GM18526 (cell line): Measurements from ENCODE around the gene PTPN14.

ENCODE experiments used
- POLR2A ChIP-seq: IDR thresholded peaks from 3 replicates; pipeline ENCODE4 v1.6.1; 2011; ENCODE audit not compliant: insufficient read length; ENCODE audit errors: extremely low read depth

Gene PTPN14

DNA sequence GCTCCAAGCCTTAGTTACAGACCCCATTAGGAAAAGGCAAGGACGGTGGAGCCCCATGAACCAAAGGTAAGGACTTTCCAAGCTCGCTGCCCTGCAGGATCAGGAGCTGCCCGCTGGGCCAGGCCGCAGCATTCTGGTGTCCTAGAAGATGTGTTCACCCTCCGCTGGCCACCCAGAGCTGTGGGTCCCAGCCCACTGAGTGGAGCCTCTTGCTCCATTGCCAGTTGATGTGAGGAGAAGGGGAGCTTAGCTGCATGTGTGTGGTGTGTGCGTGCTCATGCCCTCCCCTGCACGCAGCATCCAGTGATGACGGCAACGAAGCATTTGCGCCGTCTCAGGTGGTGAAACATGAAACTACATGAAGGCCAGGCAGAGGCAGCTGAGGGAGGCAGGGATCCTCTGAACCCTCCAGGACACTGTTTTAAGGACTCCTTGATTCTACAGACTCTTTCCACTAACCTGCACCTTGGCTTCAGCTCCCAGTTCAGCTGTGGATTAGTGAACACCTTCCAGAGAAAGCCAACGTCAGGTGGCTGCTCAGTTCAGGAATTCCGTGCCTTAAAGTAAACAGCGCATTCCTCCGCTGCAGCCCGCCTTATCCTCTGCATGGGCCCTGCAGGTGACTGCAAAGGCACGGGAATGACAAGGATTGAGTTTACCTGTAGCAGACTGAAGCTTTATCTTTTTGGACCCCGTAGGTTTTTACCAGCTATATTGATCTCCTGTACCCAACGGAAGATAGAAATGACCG is 221.8 kb downstream of the PTPN14 start:
- no peak for TF ChIP-seq POLR2A

DNA sequence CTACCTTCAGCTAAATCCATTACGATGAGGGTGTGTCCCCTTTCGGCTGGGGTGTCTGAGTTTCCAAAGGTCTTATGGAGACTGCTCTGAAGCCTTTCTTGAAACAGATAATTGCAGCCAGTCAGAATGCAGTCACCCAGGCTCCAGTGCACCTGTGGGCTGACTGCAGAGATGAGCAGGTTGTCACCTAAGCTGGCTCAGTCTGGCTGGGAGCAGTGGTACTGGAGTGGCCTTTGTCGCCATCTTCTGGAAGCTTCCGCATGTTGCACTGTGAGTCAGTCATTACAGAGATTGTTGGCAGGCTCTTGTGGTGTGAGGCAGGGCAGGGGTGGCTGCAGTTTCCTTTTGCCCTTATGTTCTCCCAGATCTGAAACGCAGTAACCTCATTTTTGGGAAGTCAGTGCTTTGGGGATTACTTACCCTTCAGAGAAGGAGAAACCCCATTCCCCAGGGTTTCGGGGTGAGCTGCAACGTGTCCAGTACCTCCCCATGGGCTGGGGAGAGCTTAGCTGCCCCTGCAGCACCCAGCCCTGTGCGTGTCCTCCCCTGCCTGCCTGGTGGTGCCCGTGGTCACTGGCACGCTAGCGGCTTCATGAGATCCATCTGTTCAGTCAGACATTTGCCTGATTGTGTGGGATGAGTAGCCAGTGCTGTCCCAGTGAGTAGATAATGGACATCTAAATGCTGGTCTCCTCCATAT is 222.5 kb downstream of the PTPN14 start:
- no peak for TF ChIP-seq POLR2A

DNA sequence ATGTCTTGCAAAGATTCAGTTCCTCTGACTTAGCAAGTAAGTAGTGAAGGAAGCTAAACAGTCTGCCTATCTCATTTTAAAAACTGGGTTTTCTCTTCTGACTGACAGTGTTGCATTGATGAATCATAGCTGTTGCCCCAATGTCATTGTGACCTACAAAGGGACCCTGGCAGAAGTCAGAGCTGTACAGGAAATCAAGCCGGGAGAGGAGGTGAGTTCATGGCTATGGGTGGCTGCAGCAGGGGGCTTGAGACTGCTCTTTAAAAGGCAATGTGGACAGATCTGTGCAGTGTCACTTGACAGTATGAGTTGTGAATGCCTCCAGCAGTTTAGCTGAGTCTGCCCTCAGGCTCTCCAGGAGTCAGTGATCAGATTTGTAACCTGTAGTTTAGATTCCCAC is 223.9 kb downstream of the PTPN14 start:
- no peak for TF ChIP-seq POLR2A

DNA sequence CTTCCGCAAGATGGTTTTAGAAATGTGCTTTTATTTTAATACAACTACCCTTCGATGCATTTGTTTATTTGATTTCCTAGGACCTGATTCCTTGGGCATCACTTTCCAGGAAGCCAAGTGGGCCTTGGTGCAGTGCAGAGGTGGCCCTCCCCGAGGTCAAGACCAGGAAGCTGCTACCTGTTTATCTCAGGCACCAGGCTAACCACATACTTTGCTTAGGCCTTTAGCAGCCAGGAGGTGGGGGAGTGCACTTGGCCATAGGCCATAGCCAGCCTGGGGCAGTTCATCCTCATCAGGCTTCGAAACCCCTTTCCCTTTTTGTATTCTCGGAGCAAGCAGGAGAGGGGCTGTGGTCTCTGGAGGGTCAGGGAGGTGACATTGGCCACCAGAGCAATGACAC is 225.0 kb downstream of the PTPN14 start:
- TF ChIP-seq POLR2A, result no peak

DNA sequence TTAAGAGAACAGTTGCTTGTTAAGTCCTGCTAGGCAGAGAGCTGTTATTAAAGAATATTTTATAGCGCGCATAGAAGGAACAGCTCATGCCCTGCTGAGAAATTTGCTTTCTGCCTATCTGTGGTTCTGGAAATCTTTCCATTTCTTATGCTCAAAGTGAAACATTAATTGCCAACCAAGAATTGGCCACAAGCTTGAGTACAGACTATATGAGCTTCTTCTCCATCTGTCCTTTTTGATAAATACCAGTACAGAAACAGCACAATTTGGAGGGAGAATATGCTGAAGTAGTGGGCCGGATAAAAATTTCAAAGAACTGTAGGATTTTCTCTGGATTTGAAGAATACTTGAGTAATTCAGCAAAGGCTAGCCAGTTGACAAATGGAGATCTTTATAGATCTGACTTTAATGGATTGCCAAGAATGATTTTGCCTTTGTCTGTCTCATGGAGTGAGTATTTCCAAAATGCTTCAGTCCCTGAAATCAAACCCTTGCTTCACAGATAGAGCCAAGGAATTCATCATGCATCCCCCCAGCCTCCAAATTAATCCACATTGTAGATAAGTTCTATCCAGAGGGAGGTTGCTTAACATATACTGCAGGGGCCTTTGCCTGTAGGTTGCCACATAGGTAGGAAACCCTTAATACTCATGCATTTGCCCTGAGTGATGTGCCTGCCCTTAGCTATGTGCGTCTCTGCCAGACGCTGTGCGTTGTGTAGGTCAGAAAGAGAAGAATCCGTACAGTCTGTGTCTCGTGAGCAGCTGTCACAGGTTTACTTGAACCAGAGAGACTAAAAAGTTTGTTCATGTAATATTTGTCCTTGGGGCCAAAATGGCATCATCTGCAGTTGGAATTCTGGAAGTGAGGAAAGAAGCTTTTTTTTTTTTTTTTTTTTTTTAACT is 226.3 kb downstream of the PTPN14 start:
- TF ChIP-seq POLR2A, result no peak

DNA sequence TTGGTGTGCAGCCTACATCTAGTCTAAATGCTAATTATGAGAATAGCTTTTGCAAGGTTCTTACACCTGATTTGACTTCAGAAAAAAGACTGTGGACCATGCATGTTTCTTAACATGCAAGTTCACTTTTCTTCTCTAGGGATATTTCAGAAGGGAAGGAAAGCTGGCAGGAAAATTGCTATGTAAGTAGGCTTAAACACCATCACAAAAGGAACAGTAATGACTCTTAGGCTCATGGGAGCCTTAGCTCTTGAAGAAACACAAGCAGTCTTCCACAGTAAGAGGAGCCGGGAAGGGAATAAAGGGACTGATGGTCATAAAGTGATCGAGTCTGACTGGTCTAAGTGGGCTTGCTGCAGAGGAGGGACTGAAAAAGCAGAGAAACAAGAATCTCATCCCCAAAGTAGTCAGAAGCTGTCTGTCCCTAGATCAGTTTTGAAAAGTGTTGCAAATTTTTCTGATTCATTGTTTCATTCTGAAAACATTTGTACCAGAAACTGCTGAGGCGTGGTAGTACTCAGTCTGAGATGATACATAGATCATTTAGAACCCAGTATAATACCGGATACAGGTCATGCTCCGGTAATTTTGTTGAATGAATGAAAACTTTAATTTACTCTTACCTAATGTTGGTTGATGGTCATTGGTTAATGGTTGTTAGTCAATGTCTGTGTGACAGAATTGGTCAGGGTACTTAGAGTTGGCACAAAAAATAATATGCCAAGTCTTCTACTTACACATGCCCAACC is 229.5 kb downstream of the PTPN14 start:
- no peak for TF ChIP-seq POLR2A

DNA sequence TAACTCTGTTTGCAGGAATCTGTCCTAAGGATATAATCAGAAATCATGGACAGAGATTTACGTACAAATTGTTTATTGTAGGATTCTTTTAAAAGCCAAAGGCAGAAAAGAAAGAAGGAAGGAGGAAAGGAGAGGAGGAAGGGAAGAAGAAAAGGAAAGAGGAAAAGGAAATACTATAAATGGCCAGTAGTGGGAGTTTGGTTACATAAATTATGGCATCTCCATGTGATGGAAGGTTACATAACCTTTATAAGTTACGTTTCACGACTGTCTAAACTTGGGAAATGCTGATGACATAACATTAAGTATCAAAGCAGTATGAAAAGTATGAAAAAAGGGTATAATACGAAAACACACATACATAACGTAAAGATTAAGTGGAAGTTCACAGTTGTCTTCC is 231.5 kb downstream of the PTPN14 start:
- no peak for TF ChIP-seq POLR2A

DNA sequence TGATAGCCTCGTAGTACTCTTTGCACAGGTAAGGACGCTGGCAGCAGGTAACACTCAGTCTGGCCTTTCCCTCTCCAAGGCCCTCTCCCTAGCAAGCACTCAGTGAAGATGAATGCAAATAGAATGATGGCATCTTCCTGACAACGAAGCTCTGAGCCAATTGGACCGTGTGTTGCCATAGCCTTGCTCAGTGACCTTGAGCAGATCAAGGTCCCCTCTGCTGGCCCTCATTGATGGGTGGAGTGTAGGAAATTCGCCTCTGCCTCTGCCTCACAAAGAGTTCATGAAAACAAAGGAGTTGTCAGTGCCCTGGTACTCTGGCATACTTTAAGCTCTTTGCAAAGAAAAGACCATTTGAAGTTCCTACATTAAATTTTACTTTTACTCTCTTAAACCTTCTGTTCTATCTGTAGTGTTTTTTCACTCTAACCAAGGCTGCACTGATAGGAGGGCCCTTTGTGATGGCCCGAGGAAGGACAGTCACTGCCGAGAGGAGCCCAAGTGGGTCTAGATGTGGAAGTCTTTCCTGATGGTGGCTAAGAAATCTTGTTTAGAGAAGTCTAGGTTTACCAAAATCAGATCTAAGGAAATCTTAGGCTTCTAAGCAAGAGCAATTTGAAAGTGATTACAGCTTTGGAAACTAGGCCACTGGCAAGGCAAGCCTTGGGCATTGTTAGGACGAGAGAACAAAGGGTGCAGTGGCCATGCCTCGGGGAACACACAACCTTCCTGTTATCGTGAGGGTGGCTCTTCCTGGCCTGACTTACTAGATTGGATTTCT is 232.3 kb downstream of the PTPN14 start:
- no peak for TF ChIP-seq POLR2A

DNA sequence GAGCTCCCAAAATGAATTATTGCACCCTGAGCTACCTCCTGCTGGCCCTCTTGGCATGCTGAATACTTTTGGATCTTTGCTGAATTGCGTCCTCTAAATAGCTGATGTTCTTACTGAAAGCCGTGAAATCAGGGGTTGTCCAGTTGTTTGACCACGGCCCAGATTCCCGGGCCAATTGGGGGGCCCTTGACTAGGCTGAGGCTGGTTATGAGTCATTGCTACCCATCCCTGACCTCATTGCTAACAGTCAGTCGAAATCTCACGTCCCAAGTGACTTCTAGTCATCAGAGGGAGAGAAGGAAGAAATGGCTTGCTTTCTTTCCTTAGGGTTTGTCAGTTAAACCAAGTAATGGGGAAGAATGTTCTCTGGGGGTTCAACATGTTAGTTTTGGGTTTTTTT is 233.0 kb downstream of the PTPN14 start:
- no peak for TF ChIP-seq POLR2A

DNA sequence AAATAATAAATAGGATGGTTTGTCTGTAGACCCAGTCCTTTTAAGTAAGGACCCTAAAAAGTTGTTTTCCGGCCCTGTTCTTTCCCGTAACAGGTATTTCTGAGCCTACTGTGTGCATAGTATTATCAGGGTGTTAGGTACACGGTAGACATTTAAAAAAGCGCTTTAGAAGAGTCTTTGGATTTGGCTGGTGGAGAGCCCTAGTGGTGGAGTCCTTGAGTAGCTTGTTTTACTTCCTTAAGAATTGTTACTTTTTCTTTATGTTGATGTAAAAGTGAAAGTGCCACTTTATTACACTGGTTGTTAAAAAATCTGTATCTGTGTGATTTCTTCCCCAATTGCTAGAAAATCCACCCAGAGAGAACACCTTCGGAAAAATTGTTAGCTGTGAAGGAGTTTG is 233.7 kb downstream of the PTPN14 start:
- TF ChIP-seq POLR2A, result no peak

DNA sequence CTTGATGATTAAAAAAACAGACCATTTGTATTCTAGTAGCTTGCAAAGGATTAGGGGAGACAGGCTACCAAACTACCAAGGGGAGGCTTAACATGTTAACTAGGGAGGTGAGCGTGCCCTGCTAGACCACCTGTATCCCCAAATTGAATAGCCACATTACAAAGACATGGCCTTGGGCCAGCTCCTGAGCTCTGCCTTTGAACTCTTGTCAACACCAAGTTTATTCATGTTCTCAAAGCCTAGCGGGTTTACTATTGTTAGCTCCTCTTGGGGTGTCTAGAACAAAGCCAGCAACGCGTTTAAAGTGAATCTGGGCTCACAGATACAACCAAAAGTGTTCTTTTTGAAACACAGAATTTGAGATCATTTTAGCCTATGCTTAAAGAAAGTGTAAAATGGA is 234.1 kb downstream of the PTPN14 start:
- no peak for TF ChIP-seq POLR2A

DNA sequence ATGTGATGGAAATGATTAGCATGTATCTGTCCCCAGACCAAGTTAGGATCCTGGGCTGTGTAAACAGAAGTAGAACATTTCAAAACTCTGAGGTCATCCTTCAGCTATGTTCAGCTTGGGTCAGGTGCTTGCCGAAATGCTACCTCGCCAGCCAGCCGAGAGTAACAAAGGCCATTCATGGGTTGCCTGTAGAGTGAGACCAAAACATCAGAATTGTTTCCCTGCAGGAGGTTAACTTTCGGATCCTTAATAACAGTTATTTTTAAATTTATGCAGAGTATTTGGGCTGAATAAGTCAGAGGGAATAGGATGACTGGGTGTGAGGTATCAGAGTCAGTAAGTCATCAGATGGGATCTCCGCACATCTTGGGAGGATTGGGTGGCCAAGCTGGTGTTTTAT is 234.8 kb downstream of the PTPN14 start:
- TF ChIP-seq POLR2A, result no peak

DNA sequence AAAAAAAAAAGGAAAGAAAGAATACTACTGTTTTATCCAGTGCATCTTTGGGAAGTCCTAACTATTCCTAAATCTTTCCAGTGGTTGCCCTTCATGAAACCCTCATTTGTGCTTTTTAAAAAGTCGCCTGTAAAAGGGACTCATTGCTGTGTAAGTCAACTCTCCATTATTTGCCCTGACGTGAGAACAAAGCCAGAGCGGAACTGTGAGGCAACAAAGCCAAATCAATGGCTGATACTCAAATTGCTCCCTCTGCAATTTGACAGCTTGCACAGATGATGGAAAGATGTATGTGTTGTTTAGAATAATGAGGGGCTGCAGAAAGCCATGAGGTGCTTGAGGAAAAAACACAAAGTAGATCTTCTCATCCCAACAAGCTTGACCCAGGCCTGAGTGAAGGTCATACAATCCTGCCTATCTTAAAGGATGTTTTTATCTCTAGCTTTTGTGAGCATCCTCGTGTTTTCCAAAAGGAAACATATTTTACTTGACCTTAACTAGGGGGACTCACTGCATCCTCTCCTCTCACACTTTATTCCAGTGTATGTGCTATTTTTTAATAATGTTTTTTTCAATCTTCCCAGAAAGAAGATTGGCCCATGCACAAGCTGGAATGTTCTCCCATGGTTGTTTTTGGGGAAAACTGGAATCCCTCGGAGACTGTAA is 237.1 kb downstream of the PTPN14 start:
- no peak for TF ChIP-seq POLR2A

DNA sequence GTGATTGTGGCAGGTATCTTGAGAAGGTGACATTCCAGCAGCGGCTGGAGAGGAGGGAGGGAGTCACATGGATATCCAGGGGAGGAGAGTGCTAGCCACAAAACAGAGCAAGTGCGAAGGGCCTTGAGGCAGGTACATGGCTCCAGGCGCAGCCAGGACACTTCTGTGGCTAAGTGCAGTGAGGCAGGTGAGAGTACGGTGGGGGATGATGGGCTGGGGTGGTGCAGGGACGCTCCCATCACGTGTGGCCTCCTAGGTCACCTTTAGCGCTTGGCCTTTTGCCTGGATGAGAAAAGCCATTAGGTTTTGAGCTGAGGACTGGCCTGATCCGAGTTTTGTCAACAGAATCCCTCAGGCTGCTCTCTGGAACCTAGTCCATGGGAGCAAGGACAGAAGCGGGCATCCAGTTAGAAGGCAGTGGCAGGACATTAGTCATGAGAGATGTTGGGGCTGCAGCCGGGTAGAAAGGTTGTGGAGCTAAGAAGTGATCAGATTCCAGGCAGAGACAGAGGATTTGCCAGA is 238.8 kb downstream of the PTPN14 start:
- TF ChIP-seq POLR2A, result no peak
